Ovary (tissue), 3 donors: ENCODE results near the gene BSN.

Experiments
- POLR2A ChIP-seq: fragments of 450-650 bp; IDR thresholded peaks from one replicate; pipeline ENCODE4 v1.6.1; 2017; ENCODE audit warnings: antibody characterized with exemption, mild to moderate bottlenecking, moderate library complexity
- TF ChIP-seq, protein P1 (sequence below), 3 donors: fragments of 450-650 bp in 2 of 3; fragments of 200-600 bp in 1 of 3; IDR thresholded peaks; one replicate each; pipeline versions ENCODE4 v1.5.1 to v1.8.0; 2016 to 2022; ENCODE audit warnings: antibody characterized with exemption in 3 of 3, mild to moderate bottlenecking in 1 of 3
- donor health status: DM: no; HTN: no; CAD: no.

DNA sequence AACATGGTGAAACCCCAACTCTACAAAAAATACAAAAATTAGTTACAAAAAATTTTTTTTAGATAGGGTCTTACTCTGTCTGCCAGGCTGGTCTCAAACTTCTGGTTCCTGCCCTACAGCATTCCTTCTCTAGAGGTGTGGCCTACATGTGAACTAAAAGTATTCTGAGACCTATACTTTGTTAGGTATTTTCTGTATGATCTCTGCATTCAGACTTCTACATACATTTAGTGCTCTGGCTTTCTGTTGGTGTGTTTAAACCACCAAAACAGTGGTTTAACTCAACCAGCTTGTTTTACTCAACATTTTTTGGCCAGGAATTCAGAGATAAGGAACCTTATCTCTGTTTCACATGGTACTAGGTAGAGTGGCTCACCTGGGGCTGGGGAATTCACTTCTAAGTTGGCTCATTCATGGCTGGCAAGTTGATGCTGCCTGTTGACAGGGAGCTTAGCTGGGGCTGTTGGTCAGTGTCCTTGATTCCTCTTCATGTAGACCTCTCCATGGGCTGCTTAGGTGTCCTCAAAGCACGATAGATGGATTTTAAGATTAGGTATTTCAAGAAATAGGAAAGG, 41.4 kb upstream of the BSN start:
- TF ChIP-seq, protein P1, sequence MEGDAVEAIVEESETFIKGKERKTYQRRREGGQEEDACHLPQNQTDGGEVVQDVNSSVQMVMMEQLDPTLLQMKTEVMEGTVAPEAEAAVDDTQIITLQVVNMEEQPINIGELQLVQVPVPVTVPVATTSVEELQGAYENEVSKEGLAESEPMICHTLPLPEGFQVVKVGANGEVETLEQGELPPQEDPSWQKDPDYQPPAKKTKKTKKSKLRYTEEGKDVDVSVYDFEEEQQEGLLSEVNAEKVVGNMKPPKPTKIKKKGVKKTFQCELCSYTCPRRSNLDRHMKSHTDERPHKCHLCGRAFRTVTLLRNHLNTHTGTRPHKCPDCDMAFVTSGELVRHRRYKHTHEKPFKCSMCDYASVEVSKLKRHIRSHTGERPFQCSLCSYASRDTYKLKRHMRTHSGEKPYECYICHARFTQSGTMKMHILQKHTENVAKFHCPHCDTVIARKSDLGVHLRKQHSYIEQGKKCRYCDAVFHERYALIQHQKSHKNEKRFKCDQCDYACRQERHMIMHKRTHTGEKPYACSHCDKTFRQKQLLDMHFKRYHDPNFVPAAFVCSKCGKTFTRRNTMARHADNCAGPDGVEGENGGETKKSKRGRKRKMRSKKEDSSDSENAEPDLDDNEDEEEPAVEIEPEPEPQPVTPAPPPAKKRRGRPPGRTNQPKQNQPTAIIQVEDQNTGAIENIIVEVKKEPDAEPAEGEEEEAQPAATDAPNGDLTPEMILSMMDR (IDR thresholded peaks at IDR 0.05) = no peak
- TF ChIP-seq POLR2A = no peak
